K562 (cell line): Measurements from ENCODE around the gene MEFV. TPM values are rescaled to one million over a fixed set of nuclear protein-coding genes. Genes with fewer than 3 reads are reported as not detected.

Experiments
- EP400 ChIP-seq: fragments of 450-650 bp; IDR thresholded peaks from 2 replicates; pipeline ENCODE4 v1.6.1; 2017; ENCODE audit warnings: antibody characterized with exemption, mild to moderate bottlenecking, moderate library complexity
- KDM2B ChIP-seq: fragments of 250-450 bp; sonication (Bioruptor Pico); IDR thresholded peaks from 2 replicates; pipeline ENCODE4 v1.8.0; 2021; ENCODE audit warnings: mild to moderate bottlenecking, moderate library complexity
- NR4A1 ChIP-seq, 2 experiments: fragments of 250-450 bp in 1 of 2; fragments of 450-650 bp in 1 of 2; sonication (Bioruptor Pico) in 1 of 2; IDR thresholded peaks; 2 replicates each; pipeline versions ENCODE4 v1.4.0 to v1.6.1; 2016 to 2020; ENCODE audit warnings: mild to moderate bottlenecking in 2 of 2, missing compliant biosample characterization in 1 of 2, missing genetic modification characterization in 1 of 2, moderate library complexity in 1 of 2
- TCF3 ChIP-seq: sonication (generic); formaldehyde crosslinking; IDR thresholded peaks from 2 replicates; pipeline ENCODE4 v1.4.0; 2020; ENCODE audit warnings: mild to moderate bottlenecking, missing genetic modification reagents
- ZNF165 ChIP-seq: fragments of 250-450 bp; sonication (Bioruptor Pico); IDR thresholded peaks from 2 replicates; pipeline ENCODE4 v1.4.0; 2020; ENCODE audit warnings: borderline replicate concordance
- polyA plus RNA-seq, 8 experiments: library from polyadenylated mRNA; depleted of rRNA in 4 of 8; stranded (reverse) in 5 of 8; unstranded in 3 of 8; fragments of >200 nt; fragmentation: Nextera tagmentation in 2 of 8; fragmentation: Illumina TruSeq in 1 of 8; extraction: Ambion mirVana in 2 of 8; extraction: Trizol in 1 of 8; gene quantifications; 2 replicates each; pipeline versions ENCODE4 v1.2.1 to v1.2.3, GENCODE V29; 2011 to 2014; ENCODE audit warnings: inconsistent platforms in 1 of 8, missing spikeins in 1 of 8
- total RNA-seq, 7 experiments: library from RNA; depleted of rRNA in 6 of 7; stranded (reverse); fragments of >200 nt in 6 of 7; fragmentation: Illumina TruSeq in 2 of 7; extraction: Trizol in 2 of 7; gene quantifications; 2 replicates each; pipeline versions ENCODE4 v1.2.1 to v1.2.3, GENCODE V29; 2011 to 2021; ENCODE audit warnings: low replicate concordance in 1 of 7
- TF ChIP-seq, protein P1 (sequence below), 2 experiments: fragments of 250-450 bp in 1 of 2; fragments of 450-650 bp in 1 of 2; sonication (Bioruptor Pico) in 1 of 2; IDR thresholded peaks; 2 replicates each; pipeline versions ENCODE4 v1.6.1 to v1.8.0; 2016 to 2021; ENCODE audit warnings: mild to moderate bottlenecking in 2 of 2, moderate library complexity in 2 of 2, missing compliant biosample characterization in 1 of 2, missing genetic modification characterization in 1 of 2
- TF ChIP-seq, protein P2 (sequence below): fragments of 450-650 bp; IDR thresholded peaks from 2 replicates; pipeline ENCODE4 v1.6.1; 2018; ENCODE audit not compliant: partially characterized antibody
- TF ChIP-seq, protein P3 (sequence below): fragments of 450-650 bp; conservative IDR thresholded peaks from 2 replicates; pipeline ENCODE4 v1.6.1; 2016; ENCODE audit warnings: missing genetic modification characterization, low read depth, mild to moderate bottlenecking, missing compliant biosample characterization, moderate library complexity
- TF ChIP-seq, protein P4 (sequence below): fragments of 450-650 bp; IDR thresholded peaks from 2 replicates; pipeline ENCODE4 v1.6.1; 2016; ENCODE audit warnings: low read depth, mild to moderate bottlenecking, moderate library complexity

The MEFV gene
- total and polyA plus RNA-seq, 9 of the 15 experiments (the other 6 are each of a cell fraction or from before 2014, with no cell fraction given), result 0.14 TPM; not detected in 8

DNA sequence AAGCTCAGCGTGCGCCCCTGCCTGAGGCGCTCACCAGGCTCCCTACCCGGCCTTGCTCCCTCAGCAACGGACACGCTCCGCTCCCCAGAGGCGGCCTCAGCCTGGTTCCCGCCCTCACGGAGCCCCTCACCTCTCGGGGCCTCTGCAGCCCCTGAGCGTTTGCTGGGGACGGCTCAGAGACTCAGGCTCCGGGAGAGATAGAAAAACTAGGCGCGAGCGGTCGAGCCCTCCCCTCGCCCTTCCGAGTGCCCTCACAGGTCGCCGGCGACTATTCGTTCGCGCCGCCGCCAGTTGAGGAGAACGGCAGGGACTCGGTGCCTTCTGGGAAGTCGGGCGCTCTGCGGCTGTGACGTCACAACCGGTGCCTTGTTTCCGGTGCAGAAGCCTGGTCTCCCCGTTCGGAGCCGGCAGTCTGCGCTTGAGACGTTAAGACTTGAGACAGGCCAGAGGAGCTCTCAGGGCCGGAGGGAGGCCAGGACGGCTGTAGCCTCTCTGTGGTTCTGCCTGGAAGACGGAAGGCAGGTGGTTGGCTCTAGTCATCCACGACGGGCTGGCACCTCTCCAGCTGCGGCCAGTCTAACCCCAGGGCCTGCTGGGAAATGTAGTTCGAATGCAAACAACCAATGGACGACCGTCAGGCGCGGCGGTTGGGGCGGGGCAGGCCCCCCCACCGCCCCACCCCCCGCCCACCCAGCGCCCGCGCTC lies 21.4 kb downstream of the MEFV start, which contains the start of gene ZNF200 (continued):
- TF ChIP-seq, protein P1, sequence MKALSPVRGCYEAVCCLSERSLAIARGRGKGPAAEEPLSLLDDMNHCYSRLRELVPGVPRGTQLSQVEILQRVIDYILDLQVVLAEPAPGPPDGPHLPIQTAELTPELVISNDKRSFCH (CRISPR knock-in tag; IDR thresholded peaks at IDR 0.05), result no peak
- TF ChIP-seq, protein P1 (tag; IDR thresholded peaks at IDR 0.05), result no peak
- TF ChIP-seq ZNF165 (CRISPR knock-in tag) (no peak), NR4A1 (CRISPR knock-in tag; IDR thresholded peaks at IDR 0.05) (no peak), NR4A1 (tag; IDR thresholded peaks at IDR 0.05) (no peak), EP400 (peak; percentile 72; the same call in 1 of the 2 replicates), TCF3 (CRISPR knock-in tag) (no peak), KDM2B (CRISPR knock-in tag) (no peak)
- TF ChIP-seq, protein P2, sequence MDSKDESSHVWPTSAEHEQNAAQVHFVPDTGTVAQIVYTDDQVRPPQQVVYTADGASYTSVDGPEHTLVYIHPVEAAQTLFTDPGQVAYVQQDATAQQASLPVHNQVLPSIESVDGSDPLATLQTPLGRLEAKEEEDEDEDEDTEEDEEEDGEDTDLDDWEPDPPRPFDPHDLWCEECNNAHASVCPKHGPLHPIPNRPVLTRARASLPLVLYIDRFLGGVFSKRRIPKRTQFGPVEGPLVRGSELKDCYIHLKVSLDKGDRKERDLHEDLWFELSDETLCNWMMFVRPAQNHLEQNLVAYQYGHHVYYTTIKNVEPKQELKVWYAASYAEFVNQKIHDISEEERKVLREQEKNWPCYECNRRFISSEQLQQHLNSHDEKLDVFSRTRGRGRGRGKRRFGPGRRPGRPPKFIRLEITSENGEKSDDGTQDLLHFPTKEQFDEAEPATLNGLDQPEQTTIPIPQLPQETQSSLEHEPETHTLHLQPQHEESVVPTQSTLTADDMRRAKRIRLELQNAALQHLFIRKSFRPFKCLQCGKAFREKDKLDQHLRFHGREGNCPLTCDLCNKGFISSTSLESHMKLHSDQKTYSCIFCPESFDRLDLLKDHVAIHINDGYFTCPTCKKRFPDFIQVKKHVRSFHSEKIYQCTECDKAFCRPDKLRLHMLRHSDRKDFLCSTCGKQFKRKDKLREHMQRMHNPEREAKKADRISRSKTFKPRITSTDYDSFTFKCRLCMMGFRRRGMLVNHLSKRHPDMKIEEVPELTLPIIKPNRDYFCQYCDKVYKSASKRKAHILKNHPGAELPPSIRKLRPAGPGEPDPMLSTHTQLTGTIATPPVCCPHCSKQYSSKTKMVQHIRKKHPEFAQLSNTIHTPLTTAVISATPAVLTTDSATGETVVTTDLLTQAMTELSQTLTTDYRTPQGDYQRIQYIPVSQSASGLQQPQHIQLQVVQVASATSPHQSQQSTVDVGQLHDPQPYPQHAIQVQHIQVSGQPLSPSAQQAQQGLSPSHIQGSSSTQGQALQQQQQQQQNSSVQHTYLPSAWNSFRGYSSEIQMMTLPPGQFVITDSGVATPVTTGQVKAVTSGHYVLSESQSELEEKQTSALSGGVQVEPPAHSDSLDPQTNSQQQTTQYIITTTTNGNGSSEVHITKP, result peak; percentile 11
- TF ChIP-seq, protein P3, sequence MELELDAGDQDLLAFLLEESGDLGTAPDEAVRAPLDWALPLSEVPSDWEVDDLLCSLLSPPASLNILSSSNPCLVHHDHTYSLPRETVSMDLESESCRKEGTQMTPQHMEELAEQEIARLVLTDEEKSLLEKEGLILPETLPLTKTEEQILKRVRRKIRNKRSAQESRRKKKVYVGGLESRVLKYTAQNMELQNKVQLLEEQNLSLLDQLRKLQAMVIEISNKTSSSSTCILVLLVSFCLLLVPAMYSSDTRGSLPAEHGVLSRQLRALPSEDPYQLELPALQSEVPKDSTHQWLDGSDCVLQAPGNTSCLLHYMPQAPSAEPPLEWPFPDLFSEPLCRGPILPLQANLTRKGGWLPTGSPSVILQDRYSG (tag), result peak; percentile 76; the same call in 1 of the 2 replicates
- TF ChIP-seq, protein P4, sequence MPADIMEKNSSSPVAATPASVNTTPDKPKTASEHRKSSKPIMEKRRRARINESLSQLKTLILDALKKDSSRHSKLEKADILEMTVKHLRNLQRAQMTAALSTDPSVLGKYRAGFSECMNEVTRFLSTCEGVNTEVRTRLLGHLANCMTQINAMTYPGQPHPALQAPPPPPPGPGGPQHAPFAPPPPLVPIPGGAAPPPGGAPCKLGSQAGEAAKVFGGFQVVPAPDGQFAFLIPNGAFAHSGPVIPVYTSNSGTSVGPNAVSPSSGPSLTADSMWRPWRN, result peak; percentile 63; the same call in 1 of the 2 replicates
